Psoas muscle (tissue), 8 donors: ENCODE data around the gene RHOC. TPM values are rescaled to one million over a fixed set of nuclear protein-coding genes. Genes with fewer than 3 reads are reported as not detected.

Experiments
- ATAC-seq, 4 donors: fragments of 200-7000 bp; cut with Tn5 transposase; one replicate each; pipeline ENCODE4 v1.9.1; 2020; ENCODE audit warnings: moderate library complexity in 3 of 4, mild to moderate bottlenecking in 2 of 4
- DNase-seq, 2 donors: peaks; one replicate each; pipeline ENCODE4 v3.0.0-alpha.2; 2020
- H3K27ac ChIP-seq: fragments of 200-600 bp; one replicate; pipeline ENCODE4 v1.8.0; 2022
- H3K27me3 ChIP-seq, 3 donors: fragments of 200-600 bp in 1 of 3; one replicate each; pipeline versions ENCODE4 v1.6.1 to v1.8.0; 2013 to 2022; ENCODE audit warnings: low read length in 2 of 3, mild to moderate bottlenecking in 2 of 3, moderate library complexity in 1 of 3; ENCODE audit not compliant: insufficient read depth in 3 of 3
- H3K36me3 ChIP-seq, 2 donors: fragments of 200-600 bp in 1 of 2; one replicate each; pipeline versions ENCODE4 v1.6.1 to v1.8.0; 2013 to 2022; ENCODE audit warnings: low read depth in 1 of 2, mild to moderate bottlenecking in 1 of 2, moderate library complexity in 1 of 2; ENCODE audit not compliant: insufficient read depth in 1 of 2
- H3K4me1 ChIP-seq: fragments of 200-600 bp; one replicate; pipeline ENCODE4 v1.8.0; 2022
- H3K4me3 ChIP-seq: fragments of 200-600 bp; one replicate; pipeline ENCODE4 v1.8.0; 2022; ENCODE audit warnings: mild to moderate bottlenecking
- H3K9me3 ChIP-seq: fragments of 200-600 bp; one replicate; pipeline ENCODE4 v1.8.0; 2022
- CTCF ChIP-seq: fragments of 200-600 bp; IDR thresholded peaks from one replicate; pipeline ENCODE4 v1.8.0; 2022; ENCODE audit warnings: antibody characterized with exemption
- WGBS, 3 donors: extraction: QIAGEN DNeasy Blood & Tissue Kit; methylation state at CpG; one replicate each; pipeline versions ENCODE4 v1.1.6 to v1.1.7; 2013; 5-methylcytosine and 5-hydroxymethylcytosine counted together
- intact Hi-C, 2 donors: fragments of 100-400 bp; cut with DNase I; formaldehyde crosslinking; loops; one replicate each; pipeline versions ENCODE4 v1.11.0 to v1.14.2; 2022
- polyA plus RNA-seq, 3 donors: library from polyadenylated mRNA; stranded (reverse); fragments of 200-250 nt; gene quantifications; one replicate each; pipeline ENCODE4 v1.2.3, GENCODE V29; 2013
- total RNA-seq, 4 donors: library from RNA; stranded (reverse); fragmentation: NEBNext Ultra II Directional in 2 of 4; extraction: Animal tissue kit (Norgen Biotek cat#: 25700) in 2 of 4; gene quantifications; one replicate each; pipeline versions ENCODE4 v1.2.1 to v1.2.4, GENCODE V29; 2021 to 2023
- donor health status: healthy with polysubstance abuse.
- donor health status: DM: no; HTN: no; CAD: no; lungs with moderate emphysema.
- donor health status: Bipolar disorder and iron deficiency.
- donor health status: healthy.
- donor health status: DM: yes; HTN: yes; CAD: no.
- donor health status: DM: no; HTN: no; CAD: no.
- donor health status: DM: no; HTN: no; CAD: no.
- donor health status: DM: yes; HTN: yes; CAD: no.

The RHOC gene
- total and polyA plus RNA-seq, 7 donors: 39.1 to 89.7 (median 76.9) TPM

GRCh38 chr1:112714313-112715263, 7.7 kb upstream of the RHOC start:
- peak overlapping the region; percentile 80 for H3K27ac ChIP-seq
- peak in 3 of 4 donors; percentile 19 to 51 (median 48) for ATAC-seq
- TF ChIP-seq CTCF: no peak

GRCh38 chr1:112713466-112714312, 6.8 kb upstream of the RHOC start:
- peaks cover 18% of the 10 kb centered on the region for H3K4me1 ChIP-seq
- H3K9me3 ChIP-seq: no peaks in the 10 kb centered on the region
- no peaks in the 10 kb centered on the region for H3K27me3 ChIP-seq
- DNase-seq (peak; percentile 40 to 74), ATAC-seq (peak in 3 of 4 donors; percentile 21 to 47 (median 40))
- no peak for TF ChIP-seq CTCF
- intact Hi-C loops: loop anchor here (2.0 to 10.0 kb wide), 3 partner anchors 241 to 359 kb away; partner anchors contain the start of genes LRIG2 (in 1 of the 2) and SLC16A1 (in 1 of the 2)
- H3K27ac ChIP-seq: peak overlapping the region; percentile 80
- WGBS, 3 donors: 19 to 26% (median 20%) methylated on average over 14 of the region's 14 CpGs
- peak overlapping the region; percentile 92 for H3K4me3 ChIP-seq
- H3K36me3 ChIP-seq: peaks cover 0 to 12% of the 10 kb centered on the region in 2 donors

More at GRCh38 chr1:112714313-112715263, 7.7 kb upstream of the RHOC start:
- DNase-seq: peak; percentile 47 to 72
- WGBS, 3 donors: 0 to 1% (median 1%) methylated on average over 69 to 86 of the region's 86 CpGs
- Histone ChIP-seq H3K36me3 (peaks cover 0 to 12% of the 10 kb centered on the region in 2 donors), H3K4me1 (peaks cover 18% of the 10 kb centered on the region), H3K9me3 (no peaks in the 10 kb centered on the region), H3K4me3 (peak overlapping the region; percentile 92), H3K27me3 (no peaks in the 10 kb centered on the region)
- intact Hi-C loops: loop anchor here (2.0 to 10.0 kb wide), 5 partner anchors 240 to 963 kb away; partner anchors contain the start of genes LRIG2 (in 1 of the 2) and SLC16A1 (in 1 of the 2)

- WGBS, 3 donors: 75 to 86% (median 76%) methylated on average over 9 of the region's 9 CpGs
- Histone ChIP-seq H3K36me3 (peaks cover 0 to 12% of the 10 kb centered on the region in 2 donors), H3K27ac (no peak overlapping the region), H3K4me1 (peaks cover 18% of the 10 kb centered on the region), H3K4me3 (no peak overlapping the region), H3K9me3 (no peaks in the 10 kb centered on the region), H3K27me3 (no peaks in the 10 kb centered on the region)
- ATAC-seq (no peak), DNase-seq (no peak)
- TF ChIP-seq CTCF: no peak
- intact Hi-C loops: loop anchor here (5.0 to 10.0 kb wide), 2 partner anchors 242 to 320 kb away; partner anchors contain the start of gene SLC16A1 (in 1 of the 2)
Observed at GRCh38 chr1:112712701-112713128, 5.8 kb upstream of the RHOC start.

GRCh38 chr1:112712191-112712590, 5.3 kb upstream of the RHOC start:
- no peak for TF ChIP-seq CTCF
- intact Hi-C loops: loop anchor here (5.0 to 10.0 kb wide), 2 partner anchors 243 to 320 kb away; partner anchors contain the start of gene SLC16A1 (in 1 of the 2)
- H3K36me3 ChIP-seq: peaks cover 0 to 12% of the 10 kb centered on the region in 2 donors
- H3K4me1 ChIP-seq: peaks cover 18% of the 10 kb centered on the region
- no peak overlapping the region for H3K4me3 ChIP-seq
- DNase-seq (no peak), ATAC-seq (no peak)
- WGBS, 3 donors: 78 to 91% (median 84%) methylated on average over 7 of the region's 7 CpGs
- no peaks in the 10 kb centered on the region for H3K27me3 ChIP-seq
- H3K27ac ChIP-seq: no peak overlapping the region
- no peaks in the 10 kb centered on the region for H3K9me3 ChIP-seq
